ENCODE results near the gene COX20.

DNA sequence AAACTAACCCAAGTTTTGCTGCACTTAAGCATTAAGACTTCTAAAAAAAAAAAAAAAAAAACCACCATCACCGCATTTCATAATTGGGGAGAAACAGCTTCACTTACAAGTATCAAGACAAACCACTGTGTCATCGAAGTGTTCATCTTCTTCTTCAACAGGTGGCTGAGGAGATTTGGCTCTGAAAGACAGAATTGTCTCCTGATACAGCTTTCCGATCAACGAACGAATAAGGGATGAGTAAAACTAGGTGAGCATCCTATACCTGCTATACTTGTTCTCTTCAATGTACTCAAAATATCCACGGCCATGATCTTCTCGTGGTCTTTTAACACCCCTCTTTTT is 26.9 kb downstream of the COX20 start:
- TF ChIP-seq EP300 (IDR thresholded peaks at IDR 0.05; ENCODE audit: low read depth in 2 of 2, low read length in 2 of 2) (no peak), EP300 (CRISPR knock-in tag; IDR thresholded peaks at IDR 0.05; ENCODE audit: borderline replicate concordance) (no peak), ZNF615 (CRISPR knock-in tag; IDR thresholded peaks at IDR 0.05; ENCODE audit: borderline replicate concordance) (no peak), ZNF75D (CRISPR knock-in tag; IDR thresholded peaks at IDR 0.05; ENCODE audit: borderline replicate concordance) (no peak), NR2F2 (IDR thresholded peaks at IDR 0.05; ENCODE audit: borderline replicate concordance, low read depth) (no peak), MXI1 (IDR thresholded peaks at IDR 0.05; ENCODE audit: borderline replicate concordance, low read depth, low read length) (no peak), ZNF138 (CRISPR knock-in tag; IDR thresholded peaks at IDR 0.05; ENCODE audit: low read depth) (no peak), ZNF780A (CRISPR knock-in tag; IDR thresholded peaks at IDR 0.05) (no peak), NCOA2 (CRISPR knock-in tag; IDR thresholded peaks at IDR 0.05) (no peak), ZBTB34 (CRISPR knock-in tag; IDR thresholded peaks at IDR 0.05) (no peak), HMG20B (CRISPR knock-in tag; conservative IDR thresholded peaks at IDR 0.05) (no peak), SPEN (CRISPR knock-in tag; IDR thresholded peaks at IDR 0.05; ENCODE audit: low read depth) (no peak), CHD2 (IDR thresholded peaks at IDR 0.05; ENCODE audit: low read depth, low read length) (no peak)
- TF ChIP-seq, protein P1, sequence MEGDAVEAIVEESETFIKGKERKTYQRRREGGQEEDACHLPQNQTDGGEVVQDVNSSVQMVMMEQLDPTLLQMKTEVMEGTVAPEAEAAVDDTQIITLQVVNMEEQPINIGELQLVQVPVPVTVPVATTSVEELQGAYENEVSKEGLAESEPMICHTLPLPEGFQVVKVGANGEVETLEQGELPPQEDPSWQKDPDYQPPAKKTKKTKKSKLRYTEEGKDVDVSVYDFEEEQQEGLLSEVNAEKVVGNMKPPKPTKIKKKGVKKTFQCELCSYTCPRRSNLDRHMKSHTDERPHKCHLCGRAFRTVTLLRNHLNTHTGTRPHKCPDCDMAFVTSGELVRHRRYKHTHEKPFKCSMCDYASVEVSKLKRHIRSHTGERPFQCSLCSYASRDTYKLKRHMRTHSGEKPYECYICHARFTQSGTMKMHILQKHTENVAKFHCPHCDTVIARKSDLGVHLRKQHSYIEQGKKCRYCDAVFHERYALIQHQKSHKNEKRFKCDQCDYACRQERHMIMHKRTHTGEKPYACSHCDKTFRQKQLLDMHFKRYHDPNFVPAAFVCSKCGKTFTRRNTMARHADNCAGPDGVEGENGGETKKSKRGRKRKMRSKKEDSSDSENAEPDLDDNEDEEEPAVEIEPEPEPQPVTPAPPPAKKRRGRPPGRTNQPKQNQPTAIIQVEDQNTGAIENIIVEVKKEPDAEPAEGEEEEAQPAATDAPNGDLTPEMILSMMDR (CRISPR knock-in tag; IDR thresholded peaks at IDR 0.05): no peak
- TF ChIP-seq, protein P2, sequence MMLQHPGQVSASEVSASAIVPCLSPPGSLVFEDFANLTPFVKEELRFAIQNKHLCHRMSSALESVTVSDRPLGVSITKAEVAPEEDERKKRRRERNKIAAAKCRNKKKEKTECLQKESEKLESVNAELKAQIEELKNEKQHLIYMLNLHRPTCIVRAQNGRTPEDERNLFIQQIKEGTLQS (CRISPR knock-in tag; IDR thresholded peaks at IDR 0.05): no peak

Measured in HepG2 (cell line).